ENCODE measurements around the gene OR2H1.

OR2H1 gene

DNA sequence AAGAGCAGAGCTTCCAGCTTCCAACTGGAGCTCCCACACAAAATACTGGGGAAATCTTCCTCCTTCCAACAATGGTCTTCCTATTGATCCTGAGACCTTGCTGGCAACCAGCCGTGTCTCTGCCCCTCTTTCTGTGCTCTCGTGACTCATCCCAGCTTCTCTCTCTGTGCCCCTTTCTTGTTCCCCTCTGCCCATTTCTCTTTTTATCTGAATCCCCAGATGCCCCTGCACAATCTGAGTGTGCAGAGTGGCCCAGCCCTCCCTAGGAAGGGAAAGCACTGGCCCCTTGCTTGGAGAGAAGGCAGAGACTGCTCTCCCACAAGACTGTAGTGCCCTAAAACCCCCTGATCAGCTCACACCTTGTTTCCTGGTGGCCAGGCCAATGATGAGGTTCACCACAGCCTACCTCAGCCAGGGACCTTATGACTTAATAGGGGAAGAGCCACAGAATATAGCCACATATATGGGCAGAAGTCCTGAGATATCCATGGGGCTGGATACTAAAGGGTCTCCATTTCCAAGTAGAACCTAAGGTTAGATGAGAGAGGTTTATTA is 53.9 kb downstream of the OR2H1 start:
- no peak for DNase-seq (ENCODE audit: low read depth)

Measured in stimulated activated CD8-positive, alpha-beta memory T cell treated with anti-CD3 and anti-CD28 coated beads, Interleukin-15, amount 100 ng/mL, for 1 hour (primary cell).